HEK293 (cell line): ENCODE data around the gene PAEP.
"Not testable (repeated sequence)": the region's sequence is repeated elsewhere in the genome, so short reads cannot be mapped to it uniquely, and the experiment has no call there.

ENCODE experiments used
- CTCF ChIA-PET: fragments of 350-600 bp; formaldehyde crosslinking; extraction: SDS; loops from one replicate; lab custom pipeline; 2021; ENCODE audit warnings: antibody characterized with exemption; lab: Yijun Ruan, JAX
- POLR2A ChIA-PET: fragments of 300-600 bp; formaldehyde crosslinking; extraction: SDS; loops from one replicate; lab custom pipeline; 2020; ENCODE audit warnings: antibody characterized with exemption, inconsistent platforms; lab: Yijun Ruan, JAX
- H3K27ac ChIP-seq: fragments of 200-500 bp; sonication (Bioruptor generic); 2 replicates; pipeline ENCODE4 v1.5.1; 2014; ENCODE audit warnings: low read depth, low read length, control low read depth, inconsistent platforms; ENCODE audit errors: extremely low read depth
- H3K36me3 ChIP-seq, 2 experiments: fragments of 200-500 bp in 1 of 2; sonication (Bioruptor generic) in 1 of 2; 1 replicate in 1 of 2; 2 replicates in 1 of 2; pipeline ENCODE4 v1.5.1; 2014 to 2017; ENCODE audit warnings: inconsistent platforms in 2 of 2, low read length in 2 of 2; ENCODE audit not compliant: control insufficient read depth in 2 of 2, insufficient read depth in 1 of 2
- H3K4me1 ChIP-seq: fragments of 200-500 bp; sonication (Bioruptor generic); 2 replicates; pipeline ENCODE4 v1.5.1; 2014; ENCODE audit warnings: mild to moderate bottlenecking, low read length, inconsistent platforms; ENCODE audit not compliant: control insufficient read depth, insufficient read depth
- H3K4me3 ChIP-seq: 2 replicates; pipeline ENCODE4 v1.5.1; 2011; ENCODE audit warnings: low read depth, mild to moderate bottlenecking, control low read depth, low read length, moderate library complexity
- H3K9me3 ChIP-seq: fragments of 200-500 bp; sonication (Bioruptor generic); 2 replicates; pipeline ENCODE4 v1.5.1; 2014; ENCODE audit warnings: low read depth, low read length, inconsistent platforms; ENCODE audit not compliant: control insufficient read depth, insufficient read depth
- GLIS2 ChIP-seq: fragments of 450-650 bp; formaldehyde crosslinking; IDR thresholded peaks from 2 replicates; pipeline ENCODE4 v1.5.1; 2016; ENCODE audit warnings: missing biosample characterization, missing genetic modification characterization
- HOXD13 ChIP-seq: sonication (generic); formaldehyde crosslinking; IDR thresholded peaks from 2 replicates; pipeline ENCODE4 v1.8.0; 2022; ENCODE audit warnings: missing genetic modification reagents, borderline replicate concordance
- SCRT2 ChIP-seq: fragments of 450-650 bp; formaldehyde crosslinking; IDR thresholded peaks from 2 replicates; pipeline ENCODE4 v1.5.1; 2016; ENCODE audit warnings: missing biosample characterization, missing genetic modification characterization
- TRIM28 ChIP-seq: IDR thresholded peaks from 2 replicates; pipeline ENCODE4 v1.6.1; 2011; ENCODE audit warnings: low read length, control low read depth, borderline replicate concordance
- ZBTB21 ChIP-seq: fragments of 450-650 bp; formaldehyde crosslinking; IDR thresholded peaks from 2 replicates; pipeline ENCODE4 v1.5.1; 2017; ENCODE audit warnings: missing biosample characterization, missing genetic modification characterization
- ZEB2 ChIP-seq: fragments of 450-650 bp; formaldehyde crosslinking; IDR thresholded peaks from 2 replicates; pipeline ENCODE4 v1.5.1; 2016; ENCODE audit warnings: missing biosample characterization, missing genetic modification characterization
- ZFHX2 ChIP-seq: fragments of 450-650 bp; formaldehyde crosslinking; conservative IDR thresholded peaks from 2 replicates; pipeline ENCODE4 v1.5.1; 2016; ENCODE audit warnings: missing biosample characterization, missing genetic modification characterization
- ZFP3 ChIP-seq: fragments of 450-650 bp; formaldehyde crosslinking; IDR thresholded peaks from 2 replicates; pipeline ENCODE4 v1.5.1; 2016; ENCODE audit warnings: low read depth, missing biosample characterization, missing genetic modification characterization
- ZNF121 ChIP-seq: fragments of 450-650 bp; formaldehyde crosslinking; IDR thresholded peaks from 2 replicates; pipeline ENCODE4 v1.5.1; 2016; ENCODE audit warnings: missing biosample characterization, missing genetic modification characterization
- ZNF155 ChIP-seq: fragments of 450-650 bp; formaldehyde crosslinking; IDR thresholded peaks from 2 replicates; pipeline ENCODE4 v1.5.1; 2016; ENCODE audit warnings: missing biosample characterization, missing genetic modification characterization
- ZNF157 ChIP-seq: fragments of 450-650 bp; formaldehyde crosslinking; IDR thresholded peaks from 2 replicates; pipeline ENCODE4 v1.5.1; 2016; ENCODE audit warnings: missing biosample characterization, missing genetic modification characterization
- ZNF169 ChIP-seq: fragments of 450-650 bp; formaldehyde crosslinking; IDR thresholded peaks from 2 replicates; pipeline ENCODE4 v1.5.1; 2016; ENCODE audit warnings: missing biosample characterization, missing genetic modification characterization
- ZNF184 ChIP-seq: fragments of 450-650 bp; IDR thresholded peaks from 2 replicates; pipeline ENCODE4 v1.5.1; 2018; ENCODE audit warnings: missing biosample characterization, mild to moderate bottlenecking, missing genetic modification characterization
- ZNF202 ChIP-seq: fragments of 450-650 bp; formaldehyde crosslinking; IDR thresholded peaks from 2 replicates; pipeline ENCODE4 v1.5.1; 2016; ENCODE audit warnings: missing biosample characterization, missing genetic modification characterization, borderline replicate concordance
- ZNF274 ChIP-seq, 2 experiments: fragments of 200-500 bp in 1 of 2; fragments of 450-650 bp in 1 of 2; sonication (Bioruptor generic) in 1 of 2; formaldehyde crosslinking in 1 of 2; IDR thresholded peaks; 2 replicates each; pipeline versions ENCODE4 v1.5.1 to v1.6.1; 2014 to 2016; ENCODE audit warnings: borderline replicate concordance in 1 of 2, inconsistent platforms in 1 of 2, low read length in 1 of 2, missing biosample characterization in 1 of 2, missing genetic modification characterization in 1 of 2
- ZNF311 ChIP-seq: fragments of 450-650 bp; formaldehyde crosslinking; IDR thresholded peaks from 2 replicates; pipeline ENCODE4 v1.5.1; 2017; ENCODE audit warnings: missing biosample characterization, missing genetic modification characterization, borderline replicate concordance
- ZNF416 ChIP-seq: fragments of 450-650 bp; formaldehyde crosslinking; IDR thresholded peaks from 2 replicates; pipeline ENCODE4 v1.5.1; 2016; ENCODE audit warnings: missing biosample characterization, missing genetic modification characterization
- ZNF529 ChIP-seq: fragments of 450-650 bp; formaldehyde crosslinking; IDR thresholded peaks from 2 replicates; pipeline ENCODE4 v1.5.1; 2017; ENCODE audit warnings: missing genetic modification characterization, missing biosample characterization; ENCODE audit not compliant: insufficient replicate concordance
- ZNF600 ChIP-seq: fragments of 450-650 bp; formaldehyde crosslinking; IDR thresholded peaks from 2 replicates; pipeline ENCODE4 v1.5.1; 2016; ENCODE audit warnings: missing biosample characterization, missing genetic modification characterization
- ZNF626 ChIP-seq: fragments of 450-650 bp; sonication (Bioruptor Pico); formaldehyde crosslinking; IDR thresholded peaks from 2 replicates; pipeline ENCODE4 v1.5.1; 2018; ENCODE audit warnings: missing biosample characterization, missing genetic modification characterization, inconsistent platforms
- ZNF629 ChIP-seq: fragments of 450-650 bp; formaldehyde crosslinking; IDR thresholded peaks from 2 replicates; pipeline ENCODE4 v1.5.1; 2017; ENCODE audit warnings: missing biosample characterization, missing genetic modification characterization
- ZNF701 ChIP-seq: fragments of 450-650 bp; formaldehyde crosslinking; IDR thresholded peaks from 2 replicates; pipeline ENCODE4 v1.5.1; 2016; ENCODE audit warnings: missing biosample characterization, missing genetic modification characterization
- ZNF747 ChIP-seq: fragments of 450-650 bp; formaldehyde crosslinking; IDR thresholded peaks from 2 replicates; pipeline ENCODE4 v1.5.1; 2016; ENCODE audit warnings: missing biosample characterization, missing genetic modification characterization
- TF ChIP-seq, protein P1 (sequence below): fragments of 450-650 bp; formaldehyde crosslinking; IDR thresholded peaks from 2 replicates; pipeline ENCODE4 v1.5.1; 2016; ENCODE audit warnings: missing biosample characterization, missing genetic modification characterization
- TF ChIP-seq, protein P2 (sequence below): fragments of 450-650 bp; formaldehyde crosslinking; IDR thresholded peaks from 2 replicates; pipeline ENCODE4 v1.5.1; 2017; ENCODE audit warnings: missing biosample characterization, missing genetic modification characterization

Gene PAEP

DNA sequence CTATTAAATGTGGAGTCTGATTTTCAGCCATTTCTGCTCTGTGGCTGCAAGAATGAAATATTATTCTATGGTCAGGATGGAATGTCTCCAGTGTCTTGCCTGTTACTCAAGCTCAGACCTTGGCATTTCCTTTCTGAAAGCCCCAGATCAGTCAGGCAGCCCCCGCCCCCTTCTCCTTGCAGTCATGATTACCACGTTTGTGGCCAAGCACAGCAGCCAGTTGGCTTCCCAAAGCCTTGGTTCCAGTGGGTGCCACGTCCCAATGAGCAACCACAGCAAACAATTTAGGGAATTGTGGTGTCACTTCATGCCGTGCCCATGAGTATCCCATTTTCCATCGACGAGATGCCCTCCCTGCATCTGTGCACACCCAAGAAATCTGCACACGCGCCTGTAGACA, 25.3 kb upstream of the PAEP start:
- Histone ChIP-seq H3K4me3 (no peak overlapping the region), H3K27ac (no peak overlapping the region), H3K4me1 (no peaks in the 10 kb centered on the region), H3K36me3 (no peaks in the 10 kb centered on the region), H3K9me3 (no peaks in the 10 kb centered on the region)
- ChIA-PET CTCF (no interaction called here), POLR2A (no interaction called here)
- TF ChIP-seq, protein P1, sequence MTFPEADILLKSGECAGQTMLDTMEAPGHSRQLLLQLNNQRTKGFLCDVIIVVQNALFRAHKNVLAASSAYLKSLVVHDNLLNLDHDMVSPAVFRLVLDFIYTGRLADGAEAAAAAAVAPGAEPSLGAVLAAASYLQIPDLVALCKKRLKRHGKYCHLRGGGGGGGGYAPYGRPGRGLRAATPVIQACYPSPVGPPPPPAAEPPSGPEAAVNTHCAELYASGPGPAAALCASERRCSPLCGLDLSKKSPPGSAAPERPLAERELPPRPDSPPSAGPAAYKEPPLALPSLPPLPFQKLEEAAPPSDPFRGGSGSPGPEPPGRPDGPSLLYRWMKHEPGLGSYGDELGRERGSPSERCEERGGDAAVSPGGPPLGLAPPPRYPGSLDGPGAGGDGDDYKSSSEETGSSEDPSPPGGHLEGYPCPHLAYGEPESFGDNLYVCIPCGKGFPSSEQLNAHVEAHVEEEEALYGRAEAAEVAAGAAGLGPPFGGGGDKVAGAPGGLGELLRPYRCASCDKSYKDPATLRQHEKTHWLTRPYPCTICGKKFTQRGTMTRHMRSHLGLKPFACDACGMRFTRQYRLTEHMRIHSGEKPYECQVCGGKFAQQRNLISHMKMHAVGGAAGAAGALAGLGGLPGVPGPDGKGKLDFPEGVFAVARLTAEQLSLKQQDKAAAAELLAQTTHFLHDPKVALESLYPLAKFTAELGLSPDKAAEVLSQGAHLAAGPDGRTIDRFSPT, result no peak
- no peak for TF ChIP-seq TRIM28
- no peak for TF ChIP-seq ZNF274 (IDR thresholded peaks at IDR 0.05; ENCODE audit: low read length)
- TF ChIP-seq ZNF274 (tag by site-specific recombination; IDR thresholded peaks at IDR 0.05; ENCODE audit: borderline replicate concordance), result no peak
- TF ChIP-seq ZNF169 (tag by site-specific recombination), result no peak

DNA sequence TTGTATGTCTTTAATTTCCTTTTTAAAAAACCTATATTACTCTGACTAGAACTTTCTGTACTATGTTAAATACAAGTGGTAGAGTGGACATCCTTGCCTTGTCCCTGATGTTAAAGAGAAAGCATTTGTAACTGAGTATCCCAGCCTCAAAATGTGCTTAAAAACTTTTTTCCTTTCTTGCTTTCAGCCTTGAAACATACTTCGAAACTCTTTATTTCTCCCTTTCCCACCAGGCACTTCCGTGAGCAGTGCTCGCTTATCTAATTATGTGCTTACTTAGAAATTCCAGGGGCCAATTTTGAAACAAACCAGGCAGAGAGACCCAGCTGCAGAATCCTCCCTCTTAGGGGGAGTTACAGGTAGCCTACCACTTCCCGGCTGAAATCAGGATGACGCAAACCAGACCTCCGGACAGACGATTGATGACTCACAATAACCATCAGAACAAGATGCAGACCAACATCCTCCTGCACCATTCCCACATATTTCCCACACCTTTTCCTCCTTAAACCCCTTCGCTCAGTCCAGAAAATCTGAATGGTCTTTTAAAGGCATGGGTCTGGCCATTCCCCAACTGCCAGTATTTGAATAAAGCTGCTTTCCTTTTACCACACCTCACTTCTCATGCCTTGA, 18.2 kb upstream of the PAEP start:
- H3K9me3 ChIP-seq, POLR2A ChIA-PET, H3K4me1 ChIP-seq, H3K27ac ChIP-seq, H3K36me3 ChIP-seq, H3K4me3 ChIP-seq: not testable (repeated sequence)
- CTCF ChIA-PET, result interaction anchor here (0.6 kb wide), 1 partner anchor 63 kb away, joined by 3 read pairs; no protein-coding TSS in a partner anchor
- TF ChIP-seq ZNF600 (tag by site-specific recombination) (peak; percentile 50; the same call in 1 of the 2 replicates), ZFHX2 (tag by site-specific recombination) (0 out of 2 replicates have a peak, but pooled peaks have one; percentile 14), SCRT2 (tag by site-specific recombination) (0 out of 2 replicates have a peak, but pooled peaks have one; percentile 39), ZNF629 (tag by site-specific recombination) (peak; percentile 50)

DNA sequence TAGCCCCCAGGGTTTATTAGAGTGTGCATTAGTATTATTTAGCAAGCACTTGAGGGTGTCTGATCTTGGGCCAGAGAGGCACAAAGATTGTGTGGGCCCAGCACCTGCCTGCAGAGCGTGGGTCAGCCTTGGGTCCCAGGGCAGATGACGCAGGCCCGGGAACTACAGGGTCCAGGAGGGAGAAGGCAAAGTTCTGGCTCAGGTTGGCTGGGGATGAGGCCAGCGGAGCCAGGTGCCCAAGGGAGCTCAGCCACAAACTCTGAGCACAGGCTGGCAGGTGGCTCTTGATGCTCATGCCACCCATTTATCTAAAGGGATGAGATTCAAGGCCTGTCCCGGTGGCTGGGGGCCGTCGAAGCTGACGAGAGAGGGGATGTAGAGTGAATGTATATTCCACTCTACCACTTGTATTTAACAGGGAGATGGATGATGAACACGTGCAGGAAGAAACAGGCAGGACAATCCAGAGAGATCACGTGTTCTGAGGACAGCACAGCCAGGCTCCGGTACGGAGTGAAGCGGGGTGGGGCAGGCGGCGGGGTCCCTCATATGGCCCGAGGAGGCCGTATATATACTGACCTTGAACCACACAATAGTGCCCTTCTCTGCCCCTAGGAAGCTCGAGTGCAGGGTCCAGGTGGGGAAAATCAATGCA, 16.4 kb upstream of the PAEP start:
- Histone ChIP-seq H3K9me3 (no peaks in the 10 kb centered on the region), H3K36me3 (no peaks in the 10 kb centered on the region), H3K4me3 (no peak overlapping the region), H3K27ac (no peak overlapping the region), H3K4me1 (no peaks in the 10 kb centered on the region)
- CTCF ChIA-PET, result interaction anchor here (0.6 kb wide), 3 partner anchors 10 to 71 kb away, joined by 3 to 6 read pairs (median 3); a partner anchor contains a TSS
- POLR2A ChIA-PET, result no interaction called here
- TF ChIP-seq ZNF747 (tag by site-specific recombination) (no peak), ZFP3 (tag by site-specific recombination) (no peak), ZBTB21 (no peak), ZNF529 (tag by site-specific recombination) (no peak), ZNF701 (tag by site-specific recombination) (no peak), GLIS2 (tag by site-specific recombination) (no peak), ZNF155 (no peak), HOXD13 (CRISPR knock-in tag) (no peak), ZNF121 (tag by site-specific recombination) (no peak), ZNF416 (tag by site-specific recombination) (no peak), SCRT2 (tag by site-specific recombination) (no peak), ZEB2 (tag by site-specific recombination) (no peak), ZNF626 (no peak), ZNF311 (tag by site-specific recombination) (no peak), ZNF184 (no peak), ZNF202 (tag by site-specific recombination) (no peak), ZNF157 (tag by site-specific recombination) (no peak)
- TF ChIP-seq, protein P2, sequence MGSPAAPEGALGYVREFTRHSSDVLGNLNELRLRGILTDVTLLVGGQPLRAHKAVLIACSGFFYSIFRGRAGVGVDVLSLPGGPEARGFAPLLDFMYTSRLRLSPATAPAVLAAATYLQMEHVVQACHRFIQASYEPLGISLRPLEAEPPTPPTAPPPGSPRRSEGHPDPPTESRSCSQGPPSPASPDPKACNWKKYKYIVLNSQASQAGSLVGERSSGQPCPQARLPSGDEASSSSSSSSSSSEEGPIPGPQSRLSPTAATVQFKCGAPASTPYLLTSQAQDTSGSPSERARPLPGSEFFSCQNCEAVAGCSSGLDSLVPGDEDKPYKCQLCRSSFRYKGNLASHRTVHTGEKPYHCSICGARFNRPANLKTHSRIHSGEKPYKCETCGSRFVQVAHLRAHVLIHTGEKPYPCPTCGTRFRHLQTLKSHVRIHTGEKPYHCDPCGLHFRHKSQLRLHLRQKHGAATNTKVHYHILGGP (tag by site-specific recombination), result no peak

DNA sequence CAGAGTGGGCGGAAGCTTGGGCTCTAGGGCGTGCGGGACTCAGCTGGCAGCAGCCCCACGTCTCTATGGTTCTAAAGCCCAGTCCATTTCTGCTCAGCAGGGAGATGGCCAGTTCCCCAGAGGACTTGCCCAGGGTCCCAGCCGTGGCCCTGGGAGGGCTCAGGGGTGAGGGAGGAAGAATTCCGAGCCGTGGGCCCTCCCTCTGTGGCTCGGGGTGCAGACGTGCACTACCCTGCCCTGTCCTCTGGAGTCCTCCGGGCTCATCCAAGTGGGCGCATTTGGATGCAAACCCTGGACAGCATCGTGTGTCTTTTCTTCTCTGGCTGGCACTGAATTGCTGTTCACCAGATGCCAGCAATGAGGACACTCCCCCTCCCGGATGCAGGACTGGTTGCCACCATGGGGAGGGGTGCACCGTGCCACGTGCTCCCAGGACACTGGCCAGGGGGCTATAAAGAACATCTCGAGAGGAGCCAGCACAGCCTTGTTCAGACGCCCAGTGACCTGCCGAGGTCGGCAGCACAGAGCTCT, 15.8 kb upstream of the PAEP start, which contains the start of gene OBP2A:
OBP2A (plus strand) TSS at position 481 of the 531 bp plus-strand sequence. CDS start 55 bp downstream, outside the sequence.
- CTCF ChIA-PET, result interaction anchor here (0.6 kb wide), 2 partner anchors 11 to 70 kb away, joined by 3 to 6 read pairs; no protein-coding TSS in a partner anchor
- H3K9me3 ChIP-seq, H3K4me3 ChIP-seq, H3K36me3 ChIP-seq, H3K27ac ChIP-seq, POLR2A ChIA-PET, H3K4me1 ChIP-seq: not testable (repeated sequence)
